ENCODE results near the gene RIC8B. TPM values are rescaled to one million over a fixed set of nuclear protein-coding genes. Genes with fewer than 3 reads are reported as not detected.
"Not testable (repeated sequence)": the region's sequence is repeated elsewhere in the genome, so short reads cannot be mapped to it uniquely, and the experiment has no call there.

RIC8B gene
- 10 to 100 TPM in 1 of 2 experiments, 1 to 10 TPM in 1; 9.6 to 11.9 TPM for total RNA-seq

- ChIA-PET POLR2A (no interaction called here), CTCF (no interaction called here)
Measured at GRCh38 chr12:106774005-106774807, at the start of gene RIC8B. TSS of gene RIC8B (plus strand) at chr12:106774682. CDS start at chr12:106774746, 64 bp downstream.

GRCh38 chr12:106724934-106725333 is 49.5 kb upstream of the RIC8B start:
- ChIA-PET CTCF (interaction anchor here (0.7 kb wide), 1 partner anchor 12 kb away, joined by 3 read pairs; no protein-coding TSS in a partner anchor), POLR2A (no interaction called here)

GRCh38 chr12:106726603-106727202 is 47.8 kb upstream of the RIC8B start:
- CTCF ChIA-PET, POLR2A ChIA-PET: not testable (repeated sequence)

- POLR2A ChIA-PET, result no interaction called here
- CTCF ChIA-PET, result no interaction called here
Measured at GRCh38 chr12:106729611-106730010, 44.9 kb upstream of the RIC8B start.

GRCh38 chr12:106732890-106733289 is 41.6 kb upstream of the RIC8B start:
- POLR2A ChIA-PET, result no interaction called here
- CTCF ChIA-PET, result no interaction called here

GRCh38 chr12:106733660-106734059 is 40.8 kb upstream of the RIC8B start:
- ChIA-PET CTCF (no interaction called here), POLR2A (no interaction called here)

- ChIA-PET CTCF (interaction anchor here (0.6 to 1.2 kb wide), 4 partner anchors 11 to 41 kb away, joined by 3 to 5 read pairs (median 4); no protein-coding TSS in a partner anchor), POLR2A (no interaction called here)
Measured at GRCh38 chr12:106736051-106736957, 38.2 kb upstream of the RIC8B start.

GRCh38 chr12:106739318-106739717 is 35.2 kb upstream of the RIC8B start:
- CTCF ChIA-PET, result no interaction called here
- POLR2A ChIA-PET, result no interaction called here

GRCh38 chr12:106739815-106740530 is 34.5 kb upstream of the RIC8B start:
- CTCF ChIA-PET, result no interaction called here
- POLR2A ChIA-PET, result no interaction called here

GRCh38 chr12:106740818-106741217 is 33.7 kb upstream of the RIC8B start:
- ChIA-PET POLR2A (no interaction called here), CTCF (no interaction called here)

- ChIA-PET POLR2A (no interaction called here), CTCF (no interaction called here)
Measured at GRCh38 chr12:106741247-106741646, 33.2 kb upstream of the RIC8B start.

GRCh38 chr12:106743270-106743988 is 31.1 kb upstream of the RIC8B start:
- POLR2A ChIA-PET, result no interaction called here
- CTCF ChIA-PET, result no interaction called here

GRCh38 chr12:106744600-106744999 is 29.9 kb upstream of the RIC8B start:
- ChIA-PET POLR2A (no interaction called here), CTCF (no interaction called here)

GRCh38 chr12:106745181-106745745 is 29.2 kb upstream of the RIC8B start:
- ChIA-PET CTCF (no interaction called here), POLR2A (no interaction called here)

- CTCF ChIA-PET, result interaction anchor here (0.6 kb wide), 1 partner anchor 11 kb away, joined by 3 read pairs; no protein-coding TSS in a partner anchor
- POLR2A ChIA-PET, result interaction anchor here (0.7 kb wide), 1 partner anchor 141 kb away, joined by 4 read pairs; no protein-coding TSS in a partner anchor
Measured at GRCh38 chr12:106747973-106748436, 26.5 kb upstream of the RIC8B start.

- POLR2A ChIA-PET, result no interaction called here
Measured at GRCh38 chr12:106750524-106750923, 24.0 kb upstream of the RIC8B start.

GRCh38 chr12:106753526-106753925 is 21.0 kb upstream of the RIC8B start:
- POLR2A ChIA-PET, result no interaction called here
- CTCF ChIA-PET, result interaction anchor here (0.9 kb wide), 1 partner anchor 13 kb away, joined by 5 read pairs; no protein-coding TSS in a partner anchor

More at GRCh38 chr12:106750524-106750923, 24.0 kb upstream of the RIC8B start:
- CTCF ChIA-PET, result interaction anchor here (0.9 kb wide), 1 partner anchor 14 kb away, joined by 5 read pairs; no protein-coding TSS in a partner anchor

- ChIA-PET POLR2A (no interaction called here), CTCF (no interaction called here)
Measured at GRCh38 chr12:106754331-106754730, 20.2 kb upstream of the RIC8B start.

All from activated CD8-positive, alpha-beta memory T cell treated with anti-CD3 and anti-CD28 coated beads for 36 hours (primary cell).